Hematopoietic multipotent progenitor cell treated with erythropoietin and hydrocortisone succinate and interleukin-3 and kit ligand, for 17 days (in vitro differentiated cells): ENCODE results near the gene CSH1.
"Not testable (repeated sequence)": the region's sequence is repeated elsewhere in the genome, so short reads cannot be mapped to it uniquely, and the experiment has no call there.

Experiments
- DNase-seq: peaks from one replicate; pipeline ENCODE4 v3.0.0-alpha.2; 2015; ENCODE audit warnings: low spot score

The CSH1 gene

DNA sequence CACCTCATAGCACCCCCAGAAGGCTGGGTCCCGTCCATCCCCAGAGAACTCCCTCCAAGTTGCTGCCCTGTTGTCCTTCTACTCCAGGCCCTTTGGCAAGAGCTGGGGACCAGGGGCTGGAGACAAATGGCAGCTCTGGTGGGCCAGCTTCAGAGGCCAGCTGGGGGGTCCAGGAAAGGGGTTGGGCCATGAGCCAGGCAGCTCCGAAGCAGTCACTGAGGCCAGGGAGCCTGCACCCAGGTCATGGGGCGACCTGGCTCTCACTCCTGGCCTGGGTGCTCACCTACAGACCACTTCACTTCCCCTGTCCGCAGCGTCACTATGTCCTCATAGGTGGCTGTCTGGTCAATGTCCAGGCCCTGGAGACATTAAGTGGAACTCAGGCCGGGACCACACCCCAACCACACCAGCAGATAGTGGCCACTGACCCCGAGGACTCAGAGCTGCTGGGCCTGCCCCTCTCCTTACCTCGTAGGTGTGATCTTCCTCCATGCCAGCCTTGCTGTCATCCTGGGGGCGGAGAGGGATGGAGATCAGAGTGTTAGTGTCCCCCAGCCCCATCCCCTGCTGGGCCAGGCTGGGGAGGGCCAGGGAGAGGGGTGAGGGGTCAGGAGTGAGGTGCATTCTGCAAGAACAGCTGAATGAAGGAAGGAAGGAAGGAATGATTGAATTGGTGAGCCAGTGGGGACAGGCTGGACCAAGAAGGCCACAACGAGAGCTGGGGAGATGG, 32.8 kb upstream of the CSH1 start:
- DNase-seq: no peak

DNA sequence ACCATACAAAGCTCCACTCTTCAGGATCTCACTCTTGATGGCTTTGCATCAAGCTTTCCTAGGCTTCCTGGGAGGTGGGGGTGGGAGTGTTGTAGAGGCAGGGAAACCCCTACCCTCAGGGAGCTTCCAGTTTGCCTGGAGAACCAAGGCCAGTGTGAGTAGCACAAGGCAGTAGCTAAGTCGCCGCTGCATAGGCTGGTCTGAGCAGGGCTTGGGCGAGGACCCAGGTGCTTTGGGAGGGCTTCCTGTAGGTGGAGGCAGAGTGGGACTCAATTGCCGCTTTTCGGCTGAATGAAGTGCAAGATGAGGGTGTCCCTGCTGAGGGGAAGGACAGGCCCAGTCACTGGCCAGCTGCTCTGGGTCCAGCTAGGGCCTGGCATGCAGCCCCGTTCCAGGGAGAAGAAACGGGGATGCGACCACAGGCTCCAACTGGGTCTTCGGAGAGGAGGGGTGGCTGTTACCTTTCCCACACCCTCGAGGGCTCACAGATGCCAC, 31.8 kb upstream of the CSH1 start:
- DNase-seq: no peak

DNA sequence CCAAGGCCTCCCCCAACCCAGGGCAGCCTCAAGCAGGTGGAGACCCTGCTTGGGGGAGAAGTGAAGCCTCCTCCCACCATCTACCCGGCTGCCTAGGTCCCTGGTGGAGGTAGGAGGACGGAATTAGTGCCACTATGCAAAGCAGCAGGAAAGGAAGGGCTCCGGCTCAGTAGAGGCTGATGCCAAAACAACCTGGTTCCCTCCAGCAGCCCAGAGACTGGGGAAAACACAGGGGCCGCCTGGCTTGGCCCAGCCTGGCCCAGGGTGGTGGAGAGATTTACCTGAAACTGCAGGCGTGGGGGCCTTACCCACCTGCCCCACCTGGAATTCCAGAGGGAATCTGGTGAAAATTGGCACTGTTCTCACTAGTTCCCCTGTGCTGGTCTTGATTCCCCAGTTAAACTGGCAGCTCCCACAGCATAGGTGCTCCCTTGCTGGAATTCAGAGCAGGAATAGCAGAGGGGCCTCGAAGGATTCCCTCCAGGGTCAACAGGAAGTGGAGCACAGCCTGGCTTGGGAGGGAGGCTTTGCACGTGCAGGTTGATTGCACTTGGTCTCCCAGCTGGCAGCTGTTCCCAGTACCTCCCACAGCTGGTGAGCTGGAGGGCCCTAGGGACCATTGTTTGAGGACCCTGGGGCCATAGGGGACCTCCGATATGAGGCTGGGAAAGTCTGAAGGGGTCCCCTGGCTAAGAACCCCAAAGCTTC, 31.2 kb upstream of the CSH1 start:
- no peak for DNase-seq

DNA sequence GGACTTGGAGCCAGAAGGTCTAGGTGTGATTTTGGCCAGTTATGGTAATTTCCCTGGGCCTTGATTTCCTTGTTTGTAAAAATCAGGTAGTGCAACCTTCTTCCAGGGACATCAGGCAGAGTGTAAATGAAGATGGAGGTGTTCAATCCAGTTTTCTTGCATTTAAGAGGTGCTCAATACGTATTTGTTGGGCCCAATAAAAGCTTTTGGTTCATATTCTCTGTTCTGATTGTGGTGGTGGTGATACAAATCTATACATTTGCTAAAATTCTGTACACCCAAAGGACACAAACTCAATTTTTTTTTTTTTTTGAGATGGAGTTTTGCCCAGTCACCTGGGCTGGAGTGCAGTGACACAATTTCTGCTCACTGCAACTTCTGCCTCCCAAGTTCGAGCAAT, 29.8 kb upstream of the CSH1 start:
- DNase-seq: no peak

DNA sequence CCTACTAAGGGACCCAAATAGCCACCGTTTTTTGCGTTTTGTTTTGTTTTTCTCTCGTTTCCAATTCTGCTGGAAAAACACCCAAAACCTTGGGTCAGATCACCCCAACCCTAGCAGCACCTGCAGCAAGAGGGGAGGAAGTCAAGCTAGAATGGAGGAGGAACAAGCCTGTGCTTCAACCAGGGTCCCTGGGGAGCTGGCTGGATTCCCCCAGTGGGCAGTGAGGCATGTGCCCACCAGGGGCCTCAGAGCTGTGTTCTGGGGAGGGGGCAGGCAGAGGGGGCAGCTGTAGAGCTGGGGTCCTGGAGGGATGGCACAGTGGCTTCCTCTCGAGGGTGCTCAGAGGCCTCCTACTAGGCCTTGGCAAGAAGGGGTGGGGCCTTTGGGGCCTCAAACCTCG, 29.2 kb upstream of the CSH1 start:
- no peak for DNase-seq

DNA sequence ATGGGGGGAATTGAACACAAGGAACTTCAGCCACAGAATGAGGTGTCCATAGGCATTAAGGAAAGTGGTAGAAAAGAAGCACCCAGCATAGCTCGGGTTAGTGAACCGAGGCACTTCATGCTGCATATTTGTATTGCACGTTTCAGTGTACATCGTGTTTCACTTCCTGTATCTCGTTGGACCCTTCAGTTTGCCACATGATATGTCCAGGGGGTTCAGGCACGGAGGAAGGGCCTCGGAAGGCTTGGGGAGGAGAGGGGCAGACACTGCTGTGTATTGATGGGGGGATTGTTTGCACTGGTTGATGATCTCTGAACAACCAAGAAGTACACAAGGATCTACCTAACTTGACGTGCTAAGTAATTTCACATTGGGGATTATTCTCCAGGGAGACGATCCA, 26.0 kb upstream of the CSH1 start:
- not testable (repeated sequence) for DNase-seq

DNA sequence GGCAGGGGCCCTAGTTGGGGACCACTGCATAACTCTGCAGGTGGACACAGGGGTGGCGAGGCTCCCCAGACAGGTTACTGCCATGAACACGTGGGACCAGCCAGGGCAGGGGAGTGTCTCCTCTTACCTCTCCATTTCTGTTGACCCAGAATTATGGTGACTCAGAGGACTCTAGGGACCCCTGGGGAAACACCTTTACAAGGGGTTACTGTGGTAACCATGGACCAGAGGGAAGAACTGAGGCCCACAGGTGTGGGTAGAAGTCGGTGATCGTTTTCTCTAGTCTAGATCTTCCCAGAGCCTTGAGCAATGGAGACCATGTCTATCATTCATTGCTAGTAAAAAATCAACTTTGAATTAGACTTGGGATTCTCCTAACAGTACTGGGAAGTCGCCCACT, 24.4 kb upstream of the CSH1 start:
- not testable (repeated sequence) for DNase-seq

DNA sequence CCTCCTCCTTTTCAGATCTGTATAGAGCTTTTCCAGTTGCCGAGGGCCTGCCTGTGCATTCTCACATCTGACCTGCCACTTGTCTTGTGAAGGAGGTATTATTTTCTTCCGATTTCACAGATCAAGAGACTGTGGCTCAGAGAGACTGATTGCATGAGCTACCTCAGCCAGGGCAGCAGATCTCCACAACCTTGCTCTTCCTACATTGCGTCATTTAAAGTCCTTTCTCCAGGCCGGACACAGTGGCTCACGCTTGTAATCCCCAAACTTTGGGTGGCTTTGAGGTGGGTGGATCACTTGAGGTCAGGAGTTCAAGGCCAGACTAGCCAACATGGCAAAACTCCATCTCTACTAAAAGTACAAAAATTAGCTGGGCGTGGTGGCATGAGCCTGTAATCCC, 23.7 kb upstream of the CSH1 start:
- DNase-seq: not testable (repeated sequence)

DNA sequence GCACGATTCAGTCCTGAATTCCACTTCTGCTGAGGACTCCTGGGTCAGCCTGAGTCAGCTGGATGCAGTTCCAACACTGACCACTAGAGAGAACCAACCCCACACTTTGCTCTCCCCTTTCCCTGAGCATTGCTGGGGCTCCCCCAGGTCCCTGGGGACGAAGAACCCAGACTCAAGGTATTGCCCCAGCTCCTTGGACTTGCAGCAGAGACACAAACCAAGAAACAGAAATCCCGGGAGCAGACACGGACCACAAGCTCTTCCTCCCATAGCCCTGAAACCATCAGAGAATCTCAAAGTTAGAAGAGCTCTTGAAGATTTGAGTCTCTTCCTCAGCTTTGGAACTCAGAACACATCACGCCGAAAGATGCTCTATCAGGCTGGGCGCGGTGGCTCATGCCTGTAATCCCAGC, 22.9 kb upstream of the CSH1 start:
- peak; percentile 76 for DNase-seq

DNA sequence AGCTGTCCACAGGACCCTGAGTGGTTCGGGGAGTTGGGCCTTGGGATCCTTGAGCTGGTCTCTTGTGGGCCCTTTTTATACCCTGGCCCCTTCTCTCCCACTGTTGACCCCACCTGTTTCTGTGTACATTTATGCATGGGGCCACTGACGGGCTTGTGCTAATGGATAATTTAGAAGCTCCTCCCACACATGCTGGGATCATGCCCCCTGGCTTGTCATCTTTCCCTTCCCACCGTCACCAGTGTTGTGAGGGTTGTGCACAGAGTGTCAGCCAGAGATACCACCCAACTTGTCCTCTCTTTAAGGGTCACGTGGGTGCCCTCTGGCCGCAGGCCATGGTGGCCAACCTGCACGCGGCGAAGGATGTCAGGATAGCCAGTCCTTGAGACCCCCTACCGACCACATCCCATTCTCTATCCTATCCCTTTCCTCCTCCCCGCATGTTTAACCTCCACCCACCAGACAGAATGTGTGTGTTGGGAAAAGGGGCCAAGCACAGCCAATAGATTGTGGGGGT, 22.5 kb upstream of the CSH1 start, which contains the start of gene GH1:
TSS of gene GH1 (minus strand) at position 51 of the 517 bp plus-strand sequence. CDS start 63 bp downstream, outside the sequence.
- DNase-seq: not testable (repeated sequence)

DNA sequence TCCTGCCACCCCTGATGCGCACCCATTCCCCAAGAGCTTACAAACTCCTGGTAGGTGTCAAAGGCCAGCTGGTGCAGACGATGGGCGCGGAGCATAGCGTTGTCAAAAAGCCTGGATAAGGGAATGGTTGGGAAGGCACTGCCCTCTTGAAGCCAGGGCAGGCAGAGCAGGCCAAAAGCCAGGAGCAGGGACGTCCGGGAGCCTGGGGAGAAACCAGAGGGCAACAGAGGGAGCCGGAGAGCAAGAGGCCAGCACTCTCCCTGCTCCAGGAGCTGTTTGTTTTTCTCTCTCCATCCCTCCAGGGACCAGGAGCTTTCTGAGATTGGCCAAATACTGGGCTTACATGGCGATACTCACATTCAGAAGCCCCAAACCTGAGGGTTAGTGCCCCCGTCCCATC, 21.9 kb upstream of the CSH1 start:
- DNase-seq: no peak

DNA sequence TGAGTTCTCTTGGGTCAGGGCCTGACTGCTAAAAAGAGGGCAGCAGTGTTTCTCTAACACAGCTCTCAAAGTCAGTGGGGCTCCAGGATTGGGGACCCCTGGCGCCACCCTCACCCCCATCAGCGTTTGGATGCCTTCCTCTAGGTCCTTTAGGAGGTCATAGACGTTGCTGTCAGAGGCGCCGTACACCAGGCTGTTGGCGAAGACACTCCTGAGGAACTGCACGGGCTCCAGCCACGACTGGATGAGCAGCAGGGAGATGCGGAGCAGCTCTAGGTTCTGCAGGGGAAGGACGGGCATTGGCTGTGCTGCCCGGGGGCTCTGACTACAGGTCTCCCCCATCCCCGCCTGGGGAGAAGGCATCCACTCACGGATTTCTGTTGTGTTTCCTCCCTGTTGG, 21.3 kb upstream of the CSH1 start:
- DNase-seq: no peak

DNA sequence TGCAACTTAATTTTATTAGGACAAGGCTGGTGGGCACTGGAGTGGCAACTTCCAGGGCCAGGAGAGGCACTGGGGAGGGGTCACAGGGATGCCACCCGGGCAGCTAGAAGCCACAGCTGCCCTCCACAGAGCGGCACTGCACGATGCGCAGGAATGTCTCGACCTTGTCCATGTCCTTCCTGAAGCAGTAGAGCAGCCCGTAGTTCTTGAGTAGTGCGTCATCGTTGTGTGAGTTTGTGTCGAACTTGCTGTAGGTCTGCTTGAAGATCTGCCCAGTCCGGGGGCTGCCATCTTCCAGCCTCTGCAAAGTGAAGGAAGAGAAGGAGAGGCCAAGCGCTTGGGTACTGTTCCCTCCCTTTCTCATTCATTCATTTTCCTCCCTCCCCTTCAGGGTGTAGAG, 20.8 kb upstream of the CSH1 start:
- DNase-seq: not testable (repeated sequence)

DNA sequence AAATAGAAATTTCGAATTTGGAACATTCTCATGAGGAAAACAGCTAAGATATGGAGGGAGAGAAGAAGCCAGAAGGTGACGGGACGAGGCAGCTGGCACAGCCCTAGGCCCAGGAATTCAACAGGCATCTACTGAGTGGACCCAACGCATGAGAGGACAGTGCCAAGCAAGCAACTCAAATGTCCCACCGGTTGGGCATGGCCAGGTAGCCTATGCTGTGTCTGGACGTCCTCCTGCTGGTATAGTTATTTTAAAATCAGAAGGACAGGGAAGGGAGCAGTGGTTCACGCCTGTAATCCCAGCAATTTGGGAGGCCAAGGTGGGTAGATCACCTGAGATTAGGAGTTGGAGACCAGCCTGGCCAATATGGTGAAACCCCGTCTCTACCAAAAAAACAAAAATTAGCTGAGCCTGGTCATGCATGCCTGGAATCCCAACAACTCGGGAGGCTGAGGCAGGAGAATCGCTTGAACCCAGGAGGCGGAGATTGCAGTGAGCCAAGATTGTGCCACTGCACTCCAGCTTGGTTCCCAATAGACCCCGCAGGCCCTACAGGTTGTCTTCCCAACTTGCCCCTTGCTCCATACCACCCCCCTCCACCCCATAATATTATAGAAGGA, 20.3 kb upstream of the CSH1 start:
- no peak for DNase-seq

DNA sequence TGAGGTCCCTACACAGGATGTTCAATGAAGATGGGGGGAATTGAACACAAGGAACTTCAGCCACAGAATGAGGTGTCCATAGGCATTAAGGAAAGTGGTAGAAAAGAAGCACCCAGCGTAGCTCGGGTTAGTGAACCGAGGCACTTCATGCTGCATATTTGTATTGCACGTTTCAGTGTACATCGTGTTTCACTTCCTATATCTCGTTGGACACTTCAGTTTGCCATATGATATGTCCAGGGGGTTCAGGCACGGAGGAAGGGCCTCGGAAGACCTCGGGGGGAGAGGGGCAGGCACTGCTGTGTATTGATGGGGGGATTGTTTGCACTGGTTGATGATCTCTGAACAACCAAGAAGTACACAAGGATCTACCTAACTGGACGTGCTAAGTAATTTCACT, 19.4 kb upstream of the CSH1 start:
- DNase-seq: not testable (repeated sequence)

DNA sequence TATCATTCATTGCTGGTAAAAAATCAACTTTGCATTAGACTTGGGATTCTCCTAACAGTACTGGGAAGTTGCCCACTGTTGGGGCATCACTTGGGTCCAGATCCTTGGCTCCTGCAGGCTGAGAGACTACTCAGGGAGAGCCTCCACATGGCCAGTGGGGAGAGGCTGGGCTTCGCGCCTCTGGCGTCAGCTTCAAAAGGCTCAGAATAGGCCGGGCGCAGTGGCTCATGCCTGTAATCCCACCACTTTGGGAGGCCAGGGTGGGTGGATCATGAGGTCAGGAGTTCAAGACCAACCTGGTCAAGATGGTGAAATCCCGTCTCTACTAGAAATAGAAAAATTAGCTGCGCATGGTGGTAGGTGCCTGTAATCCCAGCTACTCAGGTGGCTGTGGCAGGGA, 18.1 kb upstream of the CSH1 start:
- DNase-seq: no peak

DNA sequence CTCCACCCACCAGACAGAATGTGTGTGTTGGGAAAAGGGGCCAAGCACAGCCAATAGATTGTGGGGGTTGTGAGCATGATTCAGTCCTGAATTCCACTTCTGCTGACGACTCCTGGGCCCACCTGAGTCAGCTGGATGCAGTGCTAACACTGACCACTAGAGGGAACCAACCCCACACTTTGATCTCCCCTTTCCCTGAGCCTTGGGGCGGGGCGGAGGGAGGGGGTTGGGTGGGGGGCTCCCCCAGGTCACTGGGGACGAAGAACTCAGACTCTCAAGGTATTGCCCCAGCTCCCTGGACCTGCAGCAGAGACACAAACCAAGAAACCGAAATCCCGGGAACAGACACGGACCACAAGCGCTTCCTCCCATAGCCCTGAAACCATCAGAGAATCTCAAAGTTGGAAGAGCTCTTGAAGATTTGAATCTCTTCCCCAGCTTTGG, 15.3 kb upstream of the CSH1 start:
- DNase-seq: peak; percentile 61

DNA sequence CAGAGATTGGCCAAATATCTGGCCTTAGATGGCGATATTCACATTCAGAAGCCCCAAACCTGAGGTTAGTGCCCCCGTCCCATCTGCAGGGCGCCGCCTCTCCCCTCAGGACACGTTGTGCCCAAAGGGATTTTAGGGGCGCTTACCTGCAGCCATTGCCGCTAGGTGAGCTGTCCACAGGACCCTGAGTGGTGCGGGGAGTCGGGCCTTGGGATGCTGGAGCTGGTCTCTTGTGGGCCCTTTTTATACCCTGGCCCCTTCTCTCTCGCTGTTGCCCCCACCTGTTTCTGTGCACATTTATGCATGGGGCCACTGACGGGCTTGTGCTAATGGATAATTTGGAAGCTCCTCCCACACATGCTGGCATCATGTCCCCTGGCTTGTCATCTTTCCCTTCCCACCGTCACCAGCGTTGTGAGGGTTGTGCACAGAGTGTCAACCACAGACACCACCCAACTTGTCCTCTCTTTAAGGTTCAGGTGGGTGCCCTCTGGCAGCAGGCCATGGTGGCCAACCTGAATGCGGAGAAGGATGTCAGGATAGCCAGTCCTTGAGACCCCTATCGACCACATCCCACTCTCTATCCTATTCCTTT, 14.8 kb upstream of the CSH1 start, which contains the start of gene CSHL1:
TSS of gene CSHL1 (minus strand) at position 218 of the 595 bp plus-strand sequence. CDS start at position 156, 62 bp downstream.
- DNase-seq: no peak

DNA sequence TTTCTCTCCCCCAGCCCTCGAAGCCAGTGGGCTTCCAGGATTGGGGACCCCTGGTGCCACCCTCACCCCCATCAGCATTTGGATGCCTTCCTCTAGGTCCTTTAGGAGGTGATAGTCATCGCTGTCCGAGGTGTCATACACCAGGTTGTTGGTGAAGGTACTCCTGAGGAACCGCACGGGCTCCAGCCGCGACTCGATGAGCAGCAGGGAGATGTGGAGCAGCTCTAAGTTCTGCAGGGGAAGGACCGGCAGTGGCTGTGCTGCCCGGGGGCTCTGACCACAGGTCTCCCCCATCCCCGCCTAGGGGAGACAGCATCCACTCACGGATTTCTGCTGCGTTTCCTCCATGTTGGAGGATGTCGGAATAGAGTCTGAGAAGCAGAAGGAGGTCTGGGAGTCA, 13.7 kb upstream of the CSH1 start:
- no peak for DNase-seq

DNA sequence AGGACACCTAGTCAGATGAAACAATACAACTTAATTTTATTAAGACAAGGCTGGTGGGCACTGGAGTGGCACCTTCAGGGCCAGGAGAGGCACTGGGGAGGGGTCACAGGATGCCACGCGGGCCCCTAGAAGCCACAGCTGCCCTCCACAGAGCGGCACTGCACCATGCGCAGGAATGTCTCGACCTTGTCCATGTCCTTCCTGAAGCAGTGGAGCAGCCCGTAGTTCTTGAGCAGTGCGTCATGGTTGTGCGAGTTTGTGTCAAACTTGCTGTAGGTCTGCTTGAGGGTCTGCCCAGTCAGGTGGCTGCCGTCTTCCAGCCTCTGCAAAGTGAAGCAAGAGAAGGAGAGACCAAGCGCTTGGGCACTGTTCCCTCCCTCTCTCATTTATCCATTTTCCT, 13.2 kb upstream of the CSH1 start:
- not testable (repeated sequence) for DNase-seq

DNA sequence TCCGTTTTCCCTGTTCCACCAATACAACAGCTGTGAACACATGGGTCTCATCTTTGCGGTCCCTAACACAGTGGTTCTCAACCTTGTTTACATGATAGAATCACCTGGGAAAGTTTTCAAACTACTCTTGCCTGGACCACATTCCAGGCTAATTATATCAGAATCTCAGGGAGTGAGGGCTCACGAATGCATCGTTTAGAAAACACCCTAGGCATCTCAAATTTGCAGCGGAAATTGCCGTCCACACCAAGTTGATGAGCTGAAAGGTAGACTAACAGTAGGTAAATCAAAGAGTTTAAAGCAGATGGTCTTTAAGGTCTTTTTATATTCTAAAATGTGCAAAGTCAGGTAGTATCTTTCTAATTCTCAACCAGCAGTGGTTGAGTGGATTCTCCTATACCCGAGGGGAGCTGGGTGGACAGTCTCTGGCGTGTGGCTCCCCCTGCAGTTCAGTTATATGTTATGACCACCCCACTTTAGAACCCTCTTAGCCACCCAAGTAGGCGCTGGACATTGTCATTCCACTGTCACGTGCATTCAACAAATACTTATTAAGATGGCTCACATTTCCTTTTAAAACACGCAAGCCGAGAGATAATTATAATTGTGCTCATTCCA, 10.9 kb upstream of the CSH1 start:
- not testable (repeated sequence) for DNase-seq

DNA sequence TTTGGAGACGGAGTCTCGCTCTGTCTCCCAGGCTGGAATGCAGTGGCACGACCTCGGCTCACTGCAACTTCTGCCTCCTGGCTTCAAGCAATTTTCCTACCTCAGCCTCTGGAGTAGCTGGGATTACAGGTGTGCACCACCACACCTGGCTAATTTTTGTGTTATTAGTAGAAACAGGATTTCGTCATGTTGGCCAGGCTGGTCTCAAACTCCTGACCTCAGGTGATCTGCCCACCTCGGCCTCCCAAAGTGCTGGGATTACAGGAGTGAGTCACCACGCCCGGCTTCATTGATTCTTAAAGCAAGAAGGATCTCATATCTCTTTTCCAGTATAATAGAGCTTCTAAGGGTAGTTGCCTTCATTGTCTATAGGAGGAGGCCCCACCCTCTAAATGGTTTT, 8.4 kb upstream of the CSH1 start:
- not testable (repeated sequence) for DNase-seq
